ENCODE data around the gene TRNAU1AP. TPM values are rescaled to one million over a fixed set of nuclear protein-coding genes. Genes with fewer than 3 reads are reported as not detected.

The TRNAU1AP gene
- total and polyA plus RNA-seq, 10 of the 15 experiments (the other 5 are each of a cell fraction or from before 2014, with no cell fraction given), result 24.3 to 67.0 (median 31.8) TPM

GRCh38 chr1:28534671-28535070 lies 18.2 kb upstream of the TRNAU1AP start:
- no peaks in the 10 kb centered on the region for H3K27me3 ChIP-seq (replicated peaks in 1 of 2; ENCODE audit: control insufficient read depth in 2 of 2, insufficient read depth in 2 of 2, low read length in 1 of 2)
- 96% methylated on average over 6 of the region's 6 CpGs for WGBS (ENCODE audit: insufficient coverage, insufficient replicate concordance, low lambda C conversion rate, missing lambda C conversion rate)
- H3K4me2 ChIP-seq (ENCODE audit: control insufficient read depth, insufficient read depth), result no peak overlapping the region
- FAIRE-seq, result no peak
- ChIA-PET POLR2A (interaction anchor here (0.7 kb wide), 1 partner anchor 9 kb away, joined by 3 read pairs; no protein-coding TSS in a partner anchor), SMC1A (ENCODE audit: uncharacterized antibody, unreplicated experiment) (no interaction called here), RAD21 (ENCODE audit: unreplicated experiment) (interaction anchor here (0.5 to 1.7 kb wide), 2 partner anchors 31 to 47 kb away, joined by 3 to 4 read pairs; no protein-coding TSS in a partner anchor), CTCF (interaction anchor here (0.6 to 1.5 kb wide), 2 partner anchors 63 to 68 kb away, joined by 3 to 4 read pairs; no protein-coding TSS in a partner anchor)
- H3K4me1 ChIP-seq (ENCODE audit: control insufficient read depth, insufficient read depth, low read length), result no peaks in the 10 kb centered on the region
- H3K79me2 ChIP-seq (ENCODE audit: control insufficient read depth, insufficient read depth, low read length), result no peaks in the 10 kb centered on the region
- no TSS peak for BruUV-seq (replicated peaks)
- H3K9me3 ChIP-seq (replicated peaks; ENCODE audit: control insufficient read depth, insufficient read depth, low read length), result no peaks in the 10 kb centered on the region
- ATAC-seq, result no peak
- no peak overlapping the region for H2AFZ ChIP-seq (ENCODE audit: control insufficient read depth, low read depth, low read length)
- H3K4me3 ChIP-seq, result no peak overlapping the region
- intact Hi-C loops (cut with micrococcal nuclease; ENCODE audit: unreplicated experiment) (no loop called here), in situ Hi-C loops (cut with MboI) (no loop called here)
- DNase-seq (ENCODE audit: low read depth, low spot score), result no peak
- no peak overlapping the region for H3K27ac ChIP-seq (ENCODE audit: control insufficient read depth, insufficient read depth)
- TF ChIP-seq SMC3 (IDR thresholded peaks at IDR 0.05; ENCODE audit: borderline replicate concordance, low read length) (no peak), PBX3 (IDR thresholded peaks at IDR 0.05; ENCODE audit: insufficient replicate concordance, low read depth, low read length) (no peak), BCL3 (IDR thresholded peaks at IDR 0.05; ENCODE audit: borderline replicate concordance, insufficient read depth, low read depth, low read length, poor library complexity, severe bottlenecking) (no peak), HDAC2 (IDR thresholded peaks at IDR 0.05) (no peak), SMAD5 (IDR thresholded peaks at IDR 0.05; ENCODE audit: low read depth) (no peak), KDM1A (IDR thresholded peaks at IDR 0.05; ENCODE audit: borderline replicate concordance) (no peak), ZBED1 (IDR thresholded peaks at IDR 0.05; ENCODE audit: borderline replicate concordance) (no peak), MTA3 (IDR thresholded peaks at IDR 0.05; ENCODE audit: borderline replicate concordance, low read length) (no peak), HDAC6 (IDR thresholded peaks at IDR 0.05; ENCODE audit: unreplicated experiment) (no peak), ATF2 (IDR thresholded peaks at IDR 0.05; ENCODE audit: low read length) (no peak)
- TF ChIP-seq, protein P1, sequence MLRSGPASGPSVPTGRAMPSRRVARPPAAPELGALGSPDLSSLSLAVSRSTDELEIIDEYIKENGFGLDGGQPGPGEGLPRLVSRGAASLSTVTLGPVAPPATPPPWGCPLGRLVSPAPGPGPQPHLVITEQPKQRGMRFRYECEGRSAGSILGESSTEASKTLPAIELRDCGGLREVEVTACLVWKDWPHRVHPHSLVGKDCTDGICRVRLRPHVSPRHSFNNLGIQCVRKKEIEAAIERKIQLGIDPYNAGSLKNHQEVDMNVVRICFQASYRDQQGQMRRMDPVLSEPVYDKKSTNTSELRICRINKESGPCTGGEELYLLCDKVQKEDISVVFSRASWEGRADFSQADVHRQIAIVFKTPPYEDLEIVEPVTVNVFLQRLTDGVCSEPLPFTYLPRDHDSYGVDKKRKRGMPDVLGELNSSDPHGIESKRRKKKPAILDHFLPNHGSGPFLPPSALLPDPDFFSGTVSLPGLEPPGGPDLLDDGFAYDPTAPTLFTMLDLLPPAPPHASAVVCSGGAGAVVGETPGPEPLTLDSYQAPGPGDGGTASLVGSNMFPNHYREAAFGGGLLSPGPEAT (IDR thresholded peaks at IDR 0.05; ENCODE audit: low read depth), result no peak
- H3K36me3 ChIP-seq (ENCODE audit: control insufficient read depth in 2 of 2, insufficient read depth in 2 of 2, low read length in 1 of 2), result peaks cover 36 to 50% of the 10 kb centered on the region in 2 experiments; a peak in 3 of 4 replicates
- H3K9ac ChIP-seq (ENCODE audit: control insufficient read depth, insufficient read depth, low read length), result no peak overlapping the region
- no peaks in the 10 kb centered on the region for H4K20me1 ChIP-seq (ENCODE audit: control insufficient read depth, insufficient read depth)

Measured in GM12878 (cell line).